ENCODE measurements around the gene MGAT5B. TPM values are rescaled to one million over a fixed set of nuclear protein-coding genes. Genes with fewer than 3 reads are reported as not detected.
"Not testable (repeated sequence)": the region's sequence is repeated elsewhere in the genome, so short reads cannot be mapped to it uniquely, and the experiment has no call there.

MGAT5B gene
- total and polyA plus RNA-seq, 4 donors, result 0.02 to 0.25 TPM; not detected in 2

GRCh38 chr17:76974721-76975120, 106.5 kb downstream of the MGAT5B start:
- no peak for DNase-seq (ENCODE audit: low spot score)
- Histone ChIP-seq H3K4me1 (ENCODE audit: control insufficient read depth in 4 of 4, insufficient read depth in 4 of 4, low read length in 3 of 4) (no peaks in the 10 kb centered on the region), H3K9ac (ENCODE audit: low read depth in 1 of 2, low read length in 2 of 2) (no peak overlapping the region), H3K4me3 (ENCODE audit: low read depth in 1 of 3, low read length in 3 of 3) (no peak overlapping the region), H3K27ac (ENCODE audit: low read depth in 1 of 2, low read length in 2 of 2) (no peak overlapping the region), H3K9me3 (ENCODE audit: control insufficient read depth in 4 of 4, low read length in 3 of 4) (peaks cover 0 to 3% (median 0%) of the 10 kb centered on the region in 4 donors), H3K36me3 (ENCODE audit: control insufficient read depth in 4 of 4, insufficient read depth in 3 of 4, low read depth in 1 of 4, low read length in 3 of 4) (no peaks in the 10 kb centered on the region), H3K27me3 (ENCODE audit: control insufficient read depth in 4 of 4, insufficient read depth in 4 of 4, low read length in 3 of 4) (peaks cover 0 to 8% (median under 1%) of the 10 kb centered on the region in 4 donors)
- TF ChIP-seq NR2F2 (IDR thresholded peaks at IDR 0.05) (no peak), HNF4G (IDR thresholded peaks at IDR 0.05) (no peak), HNF4A (conservative IDR thresholded peaks at IDR 0.05) (no peak), ZBTB33 (IDR thresholded peaks at IDR 0.05) (no peak), RAD21 (IDR thresholded peaks at IDR 0.05) (no peak), TAF1 (conservative IDR thresholded peaks at IDR 0.05) (no peak), GABPA (IDR thresholded peaks at IDR 0.05 in 1 of 2, conservative IDR thresholded peaks at IDR 0.05 in 1 of 2) (no peak), FOXA1 (IDR thresholded peaks at IDR 0.05) (no peak), SP1 (IDR thresholded peaks at IDR 0.05) (no peak), REST (IDR thresholded peaks at IDR 0.05) (no peak), MAX (IDR thresholded peaks at IDR 0.05) (no peak), CTCF (IDR thresholded peaks at IDR 0.05; ENCODE audit: low read depth, low read length, missing input control) (no peak), YY1 (IDR thresholded peaks at IDR 0.05) (no peak), FOXA2 (IDR thresholded peaks at IDR 0.05) (no peak), RXRA (IDR thresholded peaks at IDR 0.05) (no peak), JUND (IDR thresholded peaks at IDR 0.05) (no peak), ATF3 (IDR thresholded peaks at IDR 0.05) (no peak), EGR1 (IDR thresholded peaks at IDR 0.05; ENCODE audit: low read depth in 2 of 2) (no peak)
- WGBS, result 76% methylated on average over 3 of the region's 3 CpGs

GRCh38 chr17:76978050-76978449, 109.8 kb downstream of the MGAT5B start:
- not testable (repeated sequence) for H3K9ac ChIP-seq (ENCODE audit: low read depth in 1 of 2, low read length in 2 of 2); DNase-seq (ENCODE audit: low spot score); H3K27me3 ChIP-seq (ENCODE audit: control insufficient read depth in 4 of 4, insufficient read depth in 4 of 4, low read length in 3 of 4); H3K36me3 ChIP-seq (ENCODE audit: control insufficient read depth in 4 of 4, insufficient read depth in 3 of 4, low read depth in 1 of 4, low read length in 3 of 4); H3K9me3 ChIP-seq (ENCODE audit: control insufficient read depth in 4 of 4, low read length in 3 of 4); H3K4me3 ChIP-seq (ENCODE audit: low read depth in 1 of 3, low read length in 3 of 3); H3K4me1 ChIP-seq (ENCODE audit: control insufficient read depth in 4 of 4, insufficient read depth in 4 of 4, low read length in 3 of 4); H3K27ac ChIP-seq (ENCODE audit: low read depth in 1 of 2, low read length in 2 of 2)
- 71% methylated on average over 1 of the region's 1 CpG for WGBS
